TTC549 (cell line): ENCODE data around the gene MAD2L1.
A peak's percentile ranks its signal among the peaks of the same experiment; 100 is the strongest.
"Not testable (repeated sequence)": the region's sequence is repeated elsewhere in the genome, so short reads cannot be mapped to it uniquely, and the experiment has no call there.

Source experiments
- FAIRE-seq: peaks from 2 replicates; lab custom pipeline; 2012; peaks lifted over from hg19 to GRCh38; lab: Jason Lieb, UNC

The MAD2L1 gene

DNA sequence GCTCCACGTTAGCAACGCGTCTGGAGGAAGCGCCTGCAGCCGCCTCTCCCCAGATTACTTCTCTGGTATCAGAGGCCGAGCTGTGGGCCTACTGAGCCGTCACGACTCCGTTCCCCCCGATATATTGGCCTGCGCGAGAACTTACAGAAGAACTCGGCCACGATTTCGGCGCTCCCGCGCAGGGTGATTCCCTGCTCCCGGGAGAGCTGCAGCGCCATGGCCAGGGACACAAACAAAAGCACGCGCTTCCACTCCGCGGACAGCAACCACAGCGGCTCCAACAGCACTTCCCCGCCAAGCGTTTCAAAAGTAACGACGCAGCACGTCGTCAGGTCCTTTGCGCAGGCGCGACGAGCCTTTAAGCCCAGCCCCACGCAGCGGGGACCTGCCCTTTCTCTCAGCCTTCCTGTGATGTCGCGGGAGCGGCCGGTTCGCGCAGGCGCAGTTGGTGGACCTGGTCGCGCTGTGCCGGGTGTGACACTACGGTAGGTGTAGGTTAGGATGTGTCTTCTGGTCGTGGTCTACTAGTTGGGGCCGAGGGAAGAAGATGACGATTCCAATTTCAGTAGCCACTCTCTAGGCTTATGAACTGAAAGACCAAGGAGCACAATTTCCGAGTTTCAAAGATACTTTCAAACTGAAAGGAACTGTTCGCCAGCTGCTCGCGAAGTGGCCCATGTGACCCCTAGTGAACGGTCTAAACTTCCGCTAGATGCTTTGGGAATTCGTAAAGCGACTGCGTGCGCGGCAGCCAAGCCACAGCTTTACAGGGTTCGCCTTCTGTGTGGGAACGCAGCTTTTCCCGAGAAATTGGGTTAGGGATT, at the start of gene MAD2L1:
Gene MAD2L1, minus strand, starts transcription at position 332 of the 824 bp plus-strand sequence. Its CDS starts 114 bp downstream, at position 218.
- peak; percentile 88 for FAIRE-seq

DNA sequence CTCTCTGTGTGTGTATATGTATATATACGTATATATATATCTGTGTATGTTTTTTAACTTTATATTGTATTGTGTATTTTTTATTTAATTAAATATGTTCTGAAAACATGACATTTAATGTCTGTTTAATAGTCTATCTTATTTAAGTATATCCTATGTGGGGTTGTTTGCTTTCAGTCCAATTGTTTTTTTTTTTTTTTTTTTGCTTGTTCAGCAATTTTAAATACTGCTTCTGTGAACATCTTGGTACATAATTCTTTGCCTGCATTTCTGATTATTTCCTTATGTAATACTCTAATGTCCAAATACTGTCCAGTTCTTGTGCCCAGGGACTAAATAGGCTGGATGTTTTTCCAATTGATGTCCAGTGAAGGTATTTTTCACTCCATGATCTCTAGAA, 45.1 kb upstream of the MAD2L1 start:
- FAIRE-seq: no peak

- FAIRE-seq: no peak
Observed at GRCh38 chr4:120109406-120109805, 42.8 kb upstream of the MAD2L1 start.

GRCh38 chr4:120105472-120105871, 38.8 kb upstream of the MAD2L1 start:
- no peak for FAIRE-seq

DNA sequence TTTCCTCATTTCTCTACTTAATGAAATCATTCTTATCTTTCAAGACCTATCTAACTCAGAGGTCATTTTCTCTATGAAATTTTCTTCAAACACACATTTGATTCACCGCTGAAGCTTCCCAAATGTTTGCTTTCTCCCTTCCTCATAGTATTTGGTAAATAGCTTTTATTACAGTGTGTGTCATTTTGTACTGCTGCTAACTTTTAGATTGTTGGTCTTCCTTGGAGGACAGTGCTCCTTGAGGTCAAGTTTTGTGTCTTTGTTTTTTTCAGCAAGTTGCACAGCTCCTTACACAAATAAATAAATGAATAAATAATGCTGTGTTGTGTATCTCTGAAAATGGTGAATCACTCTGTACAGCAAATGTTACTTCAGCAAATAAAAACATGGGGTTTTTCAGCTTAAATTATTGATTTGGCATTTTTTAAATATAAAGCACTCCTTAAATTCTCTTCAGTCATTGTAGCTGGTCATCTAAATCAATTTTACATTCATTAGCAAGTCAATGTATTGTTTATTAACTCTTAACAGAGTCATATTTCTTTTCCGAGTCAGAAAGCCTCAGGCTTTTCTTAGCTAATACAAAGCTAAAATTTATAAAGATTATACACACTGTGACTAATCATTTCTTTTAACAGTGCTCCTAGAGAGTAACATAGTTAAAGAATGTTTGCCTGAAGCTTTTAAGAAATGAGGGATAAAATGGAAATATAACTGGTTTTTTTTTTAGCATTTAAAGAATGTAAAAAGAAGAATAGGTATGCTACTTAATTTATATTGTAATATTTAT, 30.1 kb upstream of the MAD2L1 start:
- no peak for FAIRE-seq

DNA sequence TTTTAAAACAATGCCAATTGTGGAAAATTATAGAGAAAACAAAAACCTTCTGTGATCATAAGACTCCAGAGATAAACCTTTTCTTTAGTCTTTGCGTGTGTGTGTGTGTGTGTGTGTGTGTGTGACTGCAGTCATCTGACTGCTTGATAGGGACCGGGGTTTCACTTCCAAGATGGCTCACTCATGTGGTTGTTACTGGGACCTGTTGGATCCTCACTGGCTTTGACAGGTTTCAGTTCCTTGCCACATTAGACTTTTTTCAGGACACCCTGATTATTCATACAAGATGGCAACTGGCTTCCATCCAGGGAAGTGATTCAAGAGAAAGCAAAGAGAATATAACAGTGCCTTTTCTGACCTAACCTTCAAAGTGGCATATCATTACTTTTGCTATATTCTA, 21.9 kb upstream of the MAD2L1 start:
- no peak for FAIRE-seq

DNA sequence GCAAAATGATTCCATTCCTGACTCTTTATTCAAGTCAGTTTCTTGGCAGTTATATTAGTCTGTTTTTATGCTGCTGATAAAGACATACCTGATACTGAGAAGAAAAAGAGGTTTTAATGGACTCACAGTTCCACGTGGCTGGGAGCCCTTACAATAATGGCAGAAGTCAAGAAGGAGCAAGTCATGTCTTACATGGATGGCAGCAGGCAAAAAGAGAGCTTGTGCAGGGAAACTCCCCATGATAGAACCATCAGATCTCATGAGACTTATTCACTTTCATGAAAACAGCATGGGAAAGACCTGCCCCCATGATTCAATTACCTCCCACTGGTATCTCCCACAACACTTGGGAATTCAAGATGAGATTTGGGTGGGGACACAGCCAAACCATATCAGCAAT, 21.4 kb upstream of the MAD2L1 start:
- FAIRE-seq: not testable (repeated sequence)

- FAIRE-seq: no peak
Observed at GRCh38 chr4:120085705-120086104, 19.1 kb upstream of the MAD2L1 start.

DNA sequence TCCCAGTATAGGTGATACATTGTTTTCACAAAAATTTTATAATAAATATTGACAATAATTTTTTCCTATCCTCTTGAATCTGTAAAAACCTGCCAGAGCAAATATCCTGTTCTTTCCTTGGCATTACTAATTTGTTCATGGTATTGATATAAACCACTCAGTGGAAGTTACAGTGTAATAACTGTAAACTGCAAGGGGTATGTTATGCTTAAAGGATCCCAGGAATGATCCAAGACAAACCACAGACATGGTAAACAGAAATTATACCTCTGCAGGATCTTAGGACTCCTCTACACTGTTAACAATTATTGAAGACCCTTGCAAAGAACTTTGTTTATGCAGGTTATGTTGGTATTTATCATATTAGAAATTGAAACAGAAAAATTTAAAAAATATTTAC, 17.7 kb upstream of the MAD2L1 start:
- FAIRE-seq: no peak

- no peak for FAIRE-seq
Observed at GRCh38 chr4:120083152-120083551, 16.5 kb upstream of the MAD2L1 start.

DNA sequence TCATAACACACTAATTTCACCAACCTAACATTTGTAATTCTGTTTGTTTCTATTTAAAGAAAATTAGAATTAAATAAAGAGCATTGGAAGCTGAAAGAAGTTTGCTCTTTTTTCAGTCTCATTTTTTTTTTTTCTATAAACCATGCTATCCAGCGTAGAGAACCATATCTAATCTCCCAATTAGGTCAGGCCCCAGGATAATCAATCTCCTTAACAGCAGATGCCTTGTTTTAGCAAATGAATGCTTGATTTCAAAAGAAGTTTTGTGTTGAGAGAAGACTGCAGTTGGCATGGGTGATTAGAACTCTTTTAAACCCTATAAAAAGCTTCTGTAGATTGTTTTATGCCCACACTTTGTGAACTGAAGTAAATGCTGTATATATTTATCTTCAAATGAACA, 15.6 kb upstream of the MAD2L1 start:
- no peak for FAIRE-seq

- no peak for FAIRE-seq
Observed at GRCh38 chr4:120081726-120082125, 15.1 kb upstream of the MAD2L1 start.

- FAIRE-seq: no peak
Observed at GRCh38 chr4:120080533-120080932, 13.9 kb upstream of the MAD2L1 start.

GRCh38 chr4:120079839-120080520, 13.3 kb upstream of the MAD2L1 start:
- no peak for FAIRE-seq

GRCh38 chr4:120078216-120078615, 11.6 kb upstream of the MAD2L1 start:
- FAIRE-seq: no peak

DNA sequence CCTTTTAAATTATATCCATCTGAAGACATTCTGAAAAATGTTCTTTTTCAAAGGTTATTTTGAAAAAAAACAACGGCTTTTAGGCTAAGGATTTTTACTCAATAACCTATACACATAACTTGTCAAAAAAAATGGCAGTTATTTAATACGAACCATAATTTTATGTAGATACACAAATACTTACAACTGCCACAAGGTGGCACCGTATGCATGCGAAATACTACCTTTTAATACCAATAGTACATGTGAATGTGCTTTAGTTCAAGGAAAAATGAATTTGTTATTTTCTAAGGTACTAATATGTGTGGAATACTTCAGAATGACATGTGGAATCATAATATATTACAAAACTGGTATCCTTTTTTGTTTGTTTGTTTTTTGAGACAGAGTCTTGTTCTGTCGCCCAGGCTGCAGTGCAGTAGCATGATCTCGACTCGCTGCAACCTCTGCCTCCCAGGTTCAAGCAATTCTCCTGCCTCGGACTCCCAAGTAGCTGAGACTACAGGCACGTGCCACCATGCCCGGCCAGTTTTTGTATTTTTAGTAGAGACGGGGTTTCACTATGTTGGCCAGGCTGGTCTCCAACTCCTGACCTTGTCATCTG, 4.6 kb upstream of the MAD2L1 start:
- peak; percentile 78 for FAIRE-seq

GRCh38 chr4:120070196-120070595, 3.5 kb upstream of the MAD2L1 start:
- peak; percentile 25 for FAIRE-seq

DNA sequence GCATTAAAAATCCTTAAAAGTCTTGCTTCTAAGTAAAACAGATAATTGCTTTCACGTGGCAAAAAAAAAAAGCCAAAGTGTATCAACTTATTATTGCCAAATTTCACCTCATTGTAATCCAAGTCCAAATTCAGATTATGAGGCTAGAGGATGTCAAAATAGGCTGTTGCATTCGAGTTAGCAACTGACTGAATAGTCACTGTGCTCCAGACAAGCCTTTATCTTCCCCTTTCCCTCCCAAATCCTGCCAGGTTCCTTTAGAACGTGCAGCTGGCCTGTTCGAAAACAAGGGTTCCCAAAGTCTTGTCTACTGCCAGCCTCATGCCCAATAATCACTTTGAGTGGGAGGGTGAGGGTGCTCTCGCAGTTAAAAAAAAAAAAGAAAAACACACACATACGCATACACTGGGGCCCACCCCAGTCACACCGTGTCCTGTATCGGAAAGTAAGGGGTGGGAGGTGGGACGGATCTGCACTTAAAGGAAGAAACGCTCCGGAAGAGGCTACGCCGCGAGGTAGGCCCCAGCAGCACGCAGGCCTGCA, 603 bp downstream of the MAD2L1 start:
- no peak for FAIRE-seq

DNA sequence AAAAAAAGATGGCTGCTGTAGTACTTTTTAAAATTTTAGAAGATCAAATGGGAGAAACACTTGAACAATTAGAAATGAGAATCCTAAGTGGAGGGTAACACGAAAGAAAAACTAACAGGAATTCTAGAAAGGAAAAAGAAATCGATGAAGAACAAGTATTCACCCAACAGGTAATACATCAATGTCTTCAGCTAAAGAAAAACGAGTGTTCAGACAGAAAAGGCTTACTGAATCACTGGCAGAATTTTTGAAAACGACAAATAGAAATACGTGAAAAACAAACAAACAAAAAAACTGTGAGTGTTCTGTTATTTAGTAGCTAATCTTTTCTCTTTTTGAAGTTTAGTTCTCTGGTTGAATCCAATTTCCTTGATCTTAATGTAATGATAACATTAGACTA, 1.8 kb downstream of the MAD2L1 start:
- FAIRE-seq: no peak

DNA sequence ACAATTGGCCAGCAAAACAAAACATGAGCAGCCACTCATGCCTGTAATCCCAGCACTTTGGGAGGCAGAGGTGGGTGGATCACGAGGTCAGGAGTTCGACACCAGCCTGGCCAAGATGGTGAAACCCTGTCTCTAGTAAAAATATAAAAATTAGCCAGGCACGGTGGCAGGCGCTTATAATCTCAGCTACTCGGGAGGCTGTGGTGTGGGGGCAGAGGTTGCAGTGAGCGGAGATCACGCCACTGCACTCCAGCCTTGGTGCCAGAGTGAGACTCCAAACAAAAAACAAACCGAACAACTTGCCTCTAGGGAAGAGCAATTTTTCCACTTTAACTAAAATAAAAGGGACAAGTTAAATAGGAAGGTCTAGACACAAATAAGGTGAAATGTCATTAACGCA, 2.9 kb downstream of the MAD2L1 start:
- FAIRE-seq: not testable (repeated sequence)

DNA sequence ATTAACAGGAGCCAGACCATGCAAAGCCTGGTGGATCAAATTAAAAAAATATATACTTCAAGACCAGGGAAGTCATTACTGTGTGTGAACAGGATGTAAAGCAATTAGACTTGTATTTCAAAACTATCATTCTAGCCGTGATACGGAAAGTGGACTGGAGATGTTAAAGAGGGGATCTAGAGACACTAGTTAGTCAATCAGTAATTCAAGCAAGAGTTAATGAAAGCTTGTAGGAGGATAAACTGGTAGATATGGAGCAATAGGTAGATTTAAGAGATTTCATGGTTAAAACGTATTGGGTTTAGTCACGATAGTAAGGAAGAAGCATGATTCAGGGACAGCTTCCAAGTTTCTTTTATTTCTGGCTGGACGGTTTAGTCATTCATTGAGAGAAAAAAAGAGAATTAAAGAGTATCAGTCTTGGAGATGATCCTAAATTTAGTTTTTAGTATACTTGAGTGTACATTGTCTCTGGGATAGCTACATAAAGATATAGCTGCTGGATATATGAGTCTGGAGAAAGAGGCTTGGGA, 3.9 kb downstream of the MAD2L1 start:
- no peak for FAIRE-seq

DNA sequence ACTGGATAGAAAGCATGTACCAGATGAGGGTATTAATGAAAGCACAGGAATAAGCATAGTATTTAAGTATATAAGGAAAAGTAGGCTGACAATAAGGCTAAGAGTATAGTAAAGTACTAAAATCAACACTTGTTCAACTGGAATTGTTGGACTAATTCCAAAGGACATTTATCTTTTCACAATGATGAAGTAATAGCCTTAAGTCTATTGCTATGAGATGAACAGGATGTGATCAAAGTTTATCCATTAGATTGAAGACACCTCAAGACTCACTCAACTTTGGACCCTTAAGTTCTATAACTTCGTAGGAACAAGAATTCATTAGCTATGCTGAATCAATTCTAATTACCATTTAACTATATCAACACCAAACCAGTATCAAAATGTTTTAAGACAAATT, 7.6 kb downstream of the MAD2L1 start:
- no peak for FAIRE-seq
